Endothelial cell of umbilical vein (primary cell): ENCODE measurements around the gene NEK6. TPM values are rescaled to one million over a fixed set of nuclear protein-coding genes. Genes with fewer than 3 reads are reported as not detected.

Experiments
- BruUV-seq: library from RNA; stranded (reverse); fragments of 400-500 nt; replicated peaks from 2 replicates; lab custom pipeline; 2021; lab: Mats Ljungman, UMichigan
- CTCF ChIA-PET: fragments of 300-600, 350-600 bp; sonication (Branson Sonifier 250); formaldehyde crosslinking; loops from one replicate; lab custom pipeline; 2021; ENCODE audit warnings: antibody characterized with exemption, inconsistent platforms; lab: Charles Lee
- POLR2A ChIA-PET: fragments of 300-600, 350-600 bp; sonication (Branson Sonifier 250); formaldehyde crosslinking; loops from one replicate; lab custom pipeline; 2021; ENCODE audit warnings: antibody characterized with exemption, inconsistent platforms; lab: Charles Lee
- DNase-seq: peaks from one replicate; pipeline ENCODE4 v3.0.0-alpha.2; 2011; ENCODE audit warnings: low read depth, low spot score
- FAIRE-seq: peaks from 2 replicates; lab custom pipeline; 2011; peaks lifted over from hg19 to GRCh38; lab: Jason Lieb, UNC
- H2AFZ ChIP-seq: 2 replicates; pipeline ENCODE4 v1.6.0; 2012; ENCODE audit warnings: low read depth, low read length, control low read depth, inconsistent platforms
- H3K27ac ChIP-seq: 2 replicates; pipeline ENCODE4 v1.5.1; 2011; ENCODE audit warnings: low read depth, mild to moderate bottlenecking, control low read depth, low read length, moderate library complexity; ENCODE audit not compliant: insufficient read depth
- H3K27me3 ChIP-seq, 2 experiments: 2 replicates each; pipeline versions ENCODE4 v1.6.0 to v1.6.1; 2011; ENCODE audit warnings: low read length in 2 of 2, mixed read lengths in 1 of 2; ENCODE audit not compliant: control insufficient read depth in 2 of 2, insufficient read depth in 2 of 2
- H3K36me3 ChIP-seq, 2 experiments: 2 replicates in 1 of 2; 3 replicates in 1 of 2; pipeline ENCODE4 v1.5.1; 2011; ENCODE audit warnings: low read length in 2 of 2, mild to moderate bottlenecking in 1 of 2, moderate library complexity in 1 of 2; ENCODE audit not compliant: control insufficient read depth in 2 of 2, insufficient read depth in 2 of 2; ENCODE audit errors: extremely low read depth in 1 of 2
- H3K4me1 ChIP-seq: 3 replicates; pipeline ENCODE4 v1.5.1; 2011; ENCODE audit warnings: mild to moderate bottlenecking, low read length; ENCODE audit not compliant: control insufficient read depth, insufficient read depth; ENCODE audit errors: extremely low read depth
- H3K4me2 ChIP-seq: 2 replicates; pipeline ENCODE4 v1.6.1; 2011; ENCODE audit warnings: low read length, control low read depth, mixed read lengths; ENCODE audit not compliant: insufficient read depth
- H3K4me3 ChIP-seq, 3 experiments: fragments of 200-600 bp in 1 of 3; sonication (generic), shearing (Covaris generic) in 1 of 3; replicated peaks in 1 of 3; 2 replicates each; pipeline ENCODE4 v1.5.1; 2011 to 2016; ENCODE audit warnings: control low read depth in 3 of 3, low read length in 3 of 3, mild to moderate bottlenecking in 2 of 3, inconsistent platforms in 1 of 3, low read depth in 1 of 3, moderate library complexity in 1 of 3; ENCODE audit not compliant: insufficient read depth in 1 of 3
- H3K79me2 ChIP-seq: 2 replicates; pipeline ENCODE4 v1.6.0; 2012; ENCODE audit warnings: low read length, inconsistent platforms; ENCODE audit not compliant: control insufficient read depth, insufficient read depth
- H3K9ac ChIP-seq: replicated peaks from 2 replicates; pipeline ENCODE3; 2011; ENCODE audit warnings: low read length, control low read depth; ENCODE audit not compliant: insufficient read depth; ENCODE audit errors: extremely low read depth
- H3K9me1 ChIP-seq: replicated peaks from 3 replicates; pipeline ENCODE4 v1.6.0; 2011; ENCODE audit warnings: mild to moderate bottlenecking, low read length; ENCODE audit not compliant: control insufficient read depth, insufficient read depth; ENCODE audit errors: extremely low read depth
- H3K9me3 ChIP-seq: replicated peaks from 2 replicates; pipeline ENCODE4 v1.5.1; 2012; ENCODE audit warnings: low read length, inconsistent platforms; ENCODE audit not compliant: control insufficient read depth, insufficient read depth
- H4K20me1 ChIP-seq: replicated peaks from 2 replicates; pipeline ENCODE3; 2011; ENCODE audit warnings: mild to moderate bottlenecking, low read length; ENCODE audit not compliant: control insufficient read depth, insufficient read depth; ENCODE audit errors: extremely low read depth
- EZH2 ChIP-seq: IDR thresholded peaks from 2 replicates; pipeline ENCODE4 v1.6.1; 2012; ENCODE audit warnings: borderline replicate concordance, low read depth, mild to moderate bottlenecking, moderate library complexity, low read length, inconsistent platforms; ENCODE audit not compliant: severe bottlenecking
- FOS ChIP-seq: IDR thresholded peaks from 2 replicates; pipeline ENCODE4 v1.6.1; 2011; ENCODE audit warnings: mild to moderate bottlenecking, low read length, moderate library complexity, borderline replicate concordance; ENCODE audit not compliant: insufficient read depth
- GATA2 ChIP-seq: IDR thresholded peaks from 2 replicates; pipeline ENCODE4 v1.7.0; 2011; ENCODE audit warnings: low read depth, mild to moderate bottlenecking, moderate library complexity, mixed read lengths, low read length; ENCODE audit not compliant: insufficient read length, insufficient read depth
- JUN ChIP-seq: IDR thresholded peaks from 2 replicates; pipeline ENCODE4 v1.6.1; 2011; ENCODE audit warnings: borderline replicate concordance, low read depth; ENCODE audit not compliant: insufficient read length, insufficient read depth
- MAX ChIP-seq: IDR thresholded peaks from 2 replicates; pipeline ENCODE4 v1.6.1; 2011; ENCODE audit not compliant: insufficient read depth, insufficient read length
- MYC ChIP-seq: IDR thresholded peaks from one replicate; pipeline ENCODE4 v1.6.1; 2011; ENCODE audit warnings: mild to moderate bottlenecking, low read depth, low read length
- POLR2A ChIP-seq: IDR thresholded peaks from 2 replicates; pipeline ENCODE4 v1.6.1; 2012; ENCODE audit warnings: low read depth, mild to moderate bottlenecking, control low read depth, low read length
- POLR2AphosphoS5 ChIP-seq: IDR thresholded peaks from 2 replicates; pipeline ENCODE4 v1.6.1; 2012; ENCODE audit warnings: low read depth, mild to moderate bottlenecking, control low read depth, low read length, moderate library complexity; ENCODE audit not compliant: insufficient read depth
- dilution Hi-C: fragments of 300-500 bp; cut with MboI; formaldehyde crosslinking; loops from one replicate; pipeline ENCODE4 v1.15.0; 2019; ENCODE audit warnings: low sequenced_read_pairs; ENCODE audit not compliant: extremely low pct_ligation_motif_present
- intact Hi-C: fragments of 100-400 bp; cut with micrococcal nuclease; formaldehyde crosslinking; loops from one replicate; pipeline ENCODE4 v1.10.0; 2022
- polyA plus RNA-seq, 4 experiments: library from polyadenylated mRNA; depleted of rRNA in 3 of 4; stranded (reverse) in 3 of 4; unstranded in 1 of 4; fragments of >200 nt; gene quantifications; 2 replicates each; pipeline versions ENCODE4 v1.2.1 to v1.2.3, GENCODE V29; 2011 to 2012; ENCODE audit warnings: missing spikeins in 1 of 4
- total RNA-seq: library from RNA; stranded (reverse); gene quantifications from 2 replicates; pipeline ENCODE4 v1.2.3, GENCODE V29; 2021
- TF ChIP-seq, protein P1 (sequence below), 2 donors: IDR thresholded peaks; 1 replicate in 1 of 2; 2 replicates in 1 of 2; pipeline ENCODE4 v1.5.1; 2011; ENCODE audit warnings: low read length in 2 of 2, mild to moderate bottlenecking in 2 of 2, moderate library complexity in 2 of 2, control low read depth in 1 of 2, inconsistent platforms in 1 of 2, low read depth in 1 of 2; ENCODE audit not compliant: insufficient read depth in 1 of 2; ENCODE audit errors: extremely low read depth in 1 of 2

NEK6 gene
- total and polyA plus RNA-seq, 2 donors (not counting 3 experiments of a cell fraction or from before 2014, with no cell fraction given), result 64.3 to 67.1 TPM

GRCh38 chr9:124347968-124348358 is 90.2 kb downstream of the NEK6 start:
- H4K20me1 ChIP-seq, result no peaks in the 10 kb centered on the region
- H3K4me1 ChIP-seq, result no peaks in the 10 kb centered on the region
- POLR2A ChIA-PET, result no interaction called here
- intact Hi-C loops (no loop called here), dilution Hi-C loops (no loop called here)
- H3K79me2 ChIP-seq, result no peaks in the 10 kb centered on the region
- H3K9ac ChIP-seq, result no peak overlapping the region
- no peaks in the 10 kb centered on the region for H3K27me3 ChIP-seq
- H3K36me3 ChIP-seq, result peaks cover 7 to 59% of the 10 kb centered on the region in 2 experiments
- H3K4me3 ChIP-seq, result no peak overlapping the region
- H3K9me1 ChIP-seq, result no peaks in the 10 kb centered on the region
- no peak overlapping the region for H2AFZ ChIP-seq
- no peak overlapping the region for H3K4me2 ChIP-seq
- DNase-seq (no peak), FAIRE-seq (no peak)
- CTCF ChIA-PET, result interaction anchor here (1.5 kb wide), 1 partner anchor 215 kb away, joined by 3 read pairs; no protein-coding TSS in a partner anchor
- no peaks in the 10 kb centered on the region for H3K9me3 ChIP-seq
- H3K27ac ChIP-seq, result no peak overlapping the region
- BruUV-seq, result no TSS peak
- TF ChIP-seq EZH2 (no peak), MAX (no peak), GATA2 (no peak), POLR2AphosphoS5 (no peak), MYC (no peak), FOS (no peak), POLR2A (no peak), JUN (no peak)
- TF ChIP-seq, protein P1, sequence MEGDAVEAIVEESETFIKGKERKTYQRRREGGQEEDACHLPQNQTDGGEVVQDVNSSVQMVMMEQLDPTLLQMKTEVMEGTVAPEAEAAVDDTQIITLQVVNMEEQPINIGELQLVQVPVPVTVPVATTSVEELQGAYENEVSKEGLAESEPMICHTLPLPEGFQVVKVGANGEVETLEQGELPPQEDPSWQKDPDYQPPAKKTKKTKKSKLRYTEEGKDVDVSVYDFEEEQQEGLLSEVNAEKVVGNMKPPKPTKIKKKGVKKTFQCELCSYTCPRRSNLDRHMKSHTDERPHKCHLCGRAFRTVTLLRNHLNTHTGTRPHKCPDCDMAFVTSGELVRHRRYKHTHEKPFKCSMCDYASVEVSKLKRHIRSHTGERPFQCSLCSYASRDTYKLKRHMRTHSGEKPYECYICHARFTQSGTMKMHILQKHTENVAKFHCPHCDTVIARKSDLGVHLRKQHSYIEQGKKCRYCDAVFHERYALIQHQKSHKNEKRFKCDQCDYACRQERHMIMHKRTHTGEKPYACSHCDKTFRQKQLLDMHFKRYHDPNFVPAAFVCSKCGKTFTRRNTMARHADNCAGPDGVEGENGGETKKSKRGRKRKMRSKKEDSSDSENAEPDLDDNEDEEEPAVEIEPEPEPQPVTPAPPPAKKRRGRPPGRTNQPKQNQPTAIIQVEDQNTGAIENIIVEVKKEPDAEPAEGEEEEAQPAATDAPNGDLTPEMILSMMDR (IDR thresholded peaks at IDR 0.05; ENCODE audit: extremely low read depth in 1 of 2, insufficient read depth in 1 of 2, low read depth in 1 of 2, low read length in 2 of 2), result no peak
